GM10248 (cell line): ENCODE data around the gene FBF1.

ENCODE experiments used
- CTCF ChIA-PET: fragments of 300-600 bp; sonication (Branson Sonifier 250); formaldehyde crosslinking; extraction: SDS; loops from one replicate; lab custom pipeline; 2021; ENCODE audit warnings: antibody characterized with exemption; lab: Yijun Ruan, JAX
- POLR2A ChIA-PET: fragments of 350-650 bp; sonication (Branson Sonifier 250); formaldehyde crosslinking; extraction: SDS; loops from one replicate; lab custom pipeline; 2020; ENCODE audit warnings: antibody characterized with exemption; lab: Yijun Ruan, JAX
- DNase-seq: peaks from one replicate; pipeline ENCODE4 v3.0.0; 2012; ENCODE audit errors: extremely low spot score
- TF ChIP-seq, protein P1 (sequence below): IDR thresholded peaks from 2 replicates; pipeline ENCODE4 v1.5.1; 2012; ENCODE audit warnings: mild to moderate bottlenecking, low read depth; ENCODE audit errors: extremely low read depth, missing control alignments, control extremely low read depth

FBF1 gene

DNA sequence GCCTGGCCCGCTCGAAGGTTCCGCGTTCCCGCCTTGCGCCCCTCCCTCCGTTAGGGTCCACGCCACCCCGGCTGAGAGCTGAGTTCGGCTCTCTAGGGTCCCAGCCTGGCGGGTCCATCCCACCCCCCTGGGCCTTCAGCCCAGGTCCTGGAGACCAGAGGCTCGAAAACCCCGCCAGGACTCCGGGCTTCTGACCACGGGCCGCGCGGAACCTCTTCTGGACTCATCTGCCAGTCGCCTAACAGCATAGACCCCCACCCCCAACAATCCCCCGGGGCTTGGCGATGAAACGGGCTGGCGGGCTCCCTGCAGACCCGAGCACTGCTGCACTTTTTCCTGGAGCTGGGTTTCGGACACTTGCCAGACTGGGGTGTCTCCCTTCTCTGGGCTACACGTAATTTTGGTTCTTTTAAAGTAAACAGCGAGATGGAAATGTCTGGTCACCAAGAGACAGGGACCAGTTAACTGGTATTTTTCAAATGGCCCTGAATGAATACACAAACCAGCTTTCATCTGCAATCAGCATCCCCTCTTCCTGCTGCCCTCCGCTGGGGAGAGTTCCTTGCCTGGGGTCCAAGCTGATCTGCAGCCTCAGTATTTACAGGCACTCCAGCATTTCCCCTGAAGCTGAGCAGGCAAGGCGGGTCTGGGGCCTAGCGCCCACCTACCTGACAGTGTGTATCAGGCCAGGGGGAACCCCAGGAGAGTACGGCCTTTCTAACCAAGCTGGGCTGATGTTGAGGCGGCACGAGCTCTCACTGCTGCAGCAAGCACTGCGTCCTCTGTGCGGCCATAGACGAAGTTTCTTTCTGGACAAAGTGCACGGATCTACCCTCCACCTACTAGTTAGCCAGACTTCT, 43.5 kb downstream of the FBF1 start:
- no peak for DNase-seq
- ChIA-PET POLR2A (interaction anchor here (1.0 to 1.2 kb wide), 2 partner anchors 15 to 42 kb away, joined by 4 read pairs; partner anchors contain the start of gene WBP2), CTCF (interaction anchor here (0.8 to 5.1 kb wide), 16 partner anchors 8 to 144 kb away, joined by 3 to 30 read pairs (median 5); partner anchors contain the start of genes GALK1, MRPL38 and WBP2)
- TF ChIP-seq, protein P1, sequence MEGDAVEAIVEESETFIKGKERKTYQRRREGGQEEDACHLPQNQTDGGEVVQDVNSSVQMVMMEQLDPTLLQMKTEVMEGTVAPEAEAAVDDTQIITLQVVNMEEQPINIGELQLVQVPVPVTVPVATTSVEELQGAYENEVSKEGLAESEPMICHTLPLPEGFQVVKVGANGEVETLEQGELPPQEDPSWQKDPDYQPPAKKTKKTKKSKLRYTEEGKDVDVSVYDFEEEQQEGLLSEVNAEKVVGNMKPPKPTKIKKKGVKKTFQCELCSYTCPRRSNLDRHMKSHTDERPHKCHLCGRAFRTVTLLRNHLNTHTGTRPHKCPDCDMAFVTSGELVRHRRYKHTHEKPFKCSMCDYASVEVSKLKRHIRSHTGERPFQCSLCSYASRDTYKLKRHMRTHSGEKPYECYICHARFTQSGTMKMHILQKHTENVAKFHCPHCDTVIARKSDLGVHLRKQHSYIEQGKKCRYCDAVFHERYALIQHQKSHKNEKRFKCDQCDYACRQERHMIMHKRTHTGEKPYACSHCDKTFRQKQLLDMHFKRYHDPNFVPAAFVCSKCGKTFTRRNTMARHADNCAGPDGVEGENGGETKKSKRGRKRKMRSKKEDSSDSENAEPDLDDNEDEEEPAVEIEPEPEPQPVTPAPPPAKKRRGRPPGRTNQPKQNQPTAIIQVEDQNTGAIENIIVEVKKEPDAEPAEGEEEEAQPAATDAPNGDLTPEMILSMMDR, result no peak

DNA sequence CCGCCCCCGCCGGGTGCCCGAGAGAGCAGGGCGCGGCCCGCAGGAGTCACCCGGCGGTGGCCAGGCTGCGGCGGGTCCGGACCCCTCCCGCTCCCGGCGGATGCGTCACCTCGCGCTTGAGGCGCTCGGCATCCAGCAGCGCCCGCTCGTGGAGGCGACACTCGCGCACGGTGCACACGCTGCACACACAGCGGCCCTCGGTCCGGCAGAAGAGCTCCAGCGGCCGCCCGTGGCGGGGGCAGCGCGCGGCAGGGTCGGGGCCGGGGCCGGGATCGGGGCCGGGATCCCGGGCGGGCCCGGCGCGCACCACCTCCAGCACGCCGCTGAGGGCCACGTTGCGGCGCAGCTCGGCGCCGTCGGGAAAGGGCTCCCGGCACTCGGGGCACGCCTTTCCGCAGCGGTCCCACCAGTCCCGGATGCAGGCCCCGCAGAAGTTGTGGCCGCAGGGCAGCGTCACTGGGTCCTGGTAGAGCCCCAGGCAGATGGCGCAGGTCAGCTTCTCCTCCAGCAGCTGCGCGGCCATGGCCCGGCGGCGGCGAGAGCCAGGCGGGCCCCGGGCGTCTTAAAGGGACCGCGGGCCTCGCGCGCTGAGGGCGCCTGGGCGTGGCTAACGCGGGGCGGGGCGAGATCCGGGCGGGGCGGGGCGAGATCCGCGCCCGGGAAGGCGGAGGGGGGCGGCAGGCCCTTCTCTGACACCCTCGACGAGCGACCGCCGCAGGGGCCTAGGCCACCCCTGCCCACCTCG, 44.3 kb downstream of the FBF1 start, which contains the start of gene TRIM65:
Gene TRIM65, minus strand, starts transcription at position 537 of the 745 bp plus-strand sequence. Its CDS starts 14 bp downstream, at position 523.
- ChIA-PET CTCF (interaction anchor here (0.8 to 5.1 kb wide), 25 partner anchors 9 to 143 kb away, joined by 3 to 30 read pairs (median 3); partner anchors contain the start of genes CDK3, GALK1, MRPL38 and WBP2), POLR2A (interaction anchor here (0.5 to 1.3 kb wide), 4 partner anchors 11 to 41 kb away, joined by 3 to 4 read pairs (median 4); partner anchors contain the start of gene WBP2)
- peak; percentile 92 for DNase-seq
- TF ChIP-seq, protein P1, result peak; percentile 69

DNA sequence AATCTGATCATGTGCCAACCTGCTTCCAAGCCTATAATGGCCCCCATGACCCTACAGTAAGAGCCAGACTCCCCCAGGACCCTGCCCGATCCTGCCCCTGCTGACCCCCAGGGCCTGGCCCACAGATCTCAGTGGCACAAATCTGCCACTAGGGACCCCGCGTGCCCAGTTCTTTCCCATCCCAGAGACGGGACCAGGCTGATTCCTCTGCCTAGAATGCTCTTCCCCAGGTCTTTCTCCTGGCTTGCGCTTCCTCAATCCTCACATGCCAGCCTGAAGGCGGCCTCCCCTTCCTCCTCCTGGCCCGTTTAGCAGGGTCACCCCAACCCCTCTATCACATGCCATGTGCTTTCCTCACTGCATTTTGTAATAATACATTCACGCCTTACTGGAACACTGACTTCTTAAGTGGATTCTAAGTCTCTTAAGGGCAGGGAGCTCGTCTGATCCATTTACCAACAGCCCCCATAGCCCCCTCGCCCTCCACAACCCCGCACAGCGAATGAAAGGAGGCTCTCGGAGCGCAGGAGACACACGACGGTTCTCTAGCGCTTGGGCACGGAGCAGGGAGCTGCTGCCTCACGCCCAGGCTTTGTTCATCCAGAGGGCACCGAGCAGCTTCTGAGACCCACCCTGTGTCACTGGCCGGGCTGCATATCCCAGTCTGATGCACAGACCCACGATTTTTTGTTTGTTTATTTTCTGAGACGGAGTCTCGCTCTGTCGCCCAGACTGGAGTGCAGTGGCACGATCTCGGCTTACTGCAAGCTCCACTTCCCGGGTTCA, 45.3 kb downstream of the FBF1 start:
- ChIA-PET POLR2A (interaction anchor here (1.1 to 1.3 kb wide), 3 partner anchors 24 to 40 kb away, joined by 3 to 4 read pairs (median 4); partner anchors contain the start of gene WBP2), CTCF (interaction anchor here (1.0 to 5.1 kb wide), 20 partner anchors 9 to 142 kb away, joined by 3 to 30 read pairs (median 5); partner anchors contain the start of genes CDK3 and MRPL38)
- TF ChIP-seq, protein P1, result peak; percentile 9
- DNase-seq, result no peak

DNA sequence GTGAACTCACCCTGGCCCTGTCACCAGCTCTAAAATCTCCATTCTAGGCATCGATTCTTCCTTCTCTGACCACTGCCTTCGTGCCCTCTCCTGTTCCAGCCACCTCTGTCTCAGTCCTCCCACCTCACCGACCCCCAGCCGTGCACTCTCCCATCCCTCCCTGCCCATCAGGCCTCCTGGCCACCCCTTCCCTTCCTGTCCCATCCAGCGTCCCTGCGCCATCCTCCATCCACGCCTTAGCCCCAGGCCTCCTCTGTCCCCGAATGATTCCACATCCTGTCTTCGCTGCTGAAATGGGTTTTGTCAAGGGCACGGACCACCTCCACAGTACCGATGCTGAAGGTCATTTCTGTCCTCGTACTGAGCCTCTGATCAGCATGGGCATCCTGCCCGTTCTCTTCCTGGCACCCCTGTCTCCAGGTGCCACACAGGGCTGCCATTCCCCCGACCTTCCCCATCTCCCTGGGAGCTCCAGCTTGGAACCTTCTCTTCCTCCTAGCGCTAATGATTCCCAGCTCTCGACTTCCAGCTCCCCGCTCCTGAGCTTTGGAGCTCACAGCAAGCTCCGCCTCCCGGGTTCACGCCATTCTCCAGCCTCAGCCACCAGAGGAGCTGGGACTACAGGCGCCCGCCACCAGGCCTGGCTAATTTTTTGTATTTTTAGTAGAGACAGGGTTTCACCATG, 46.7 kb downstream of the FBF1 start:
- TF ChIP-seq, protein P1, result no peak
- no peak for DNase-seq
- POLR2A ChIA-PET, result no interaction called here
- CTCF ChIA-PET, result interaction anchor here (0.8 to 5.1 kb wide), 10 partner anchors 7 to 120 kb away, joined by 3 to 30 read pairs (median 6); partner anchors contain the start of gene MRPL38

DNA sequence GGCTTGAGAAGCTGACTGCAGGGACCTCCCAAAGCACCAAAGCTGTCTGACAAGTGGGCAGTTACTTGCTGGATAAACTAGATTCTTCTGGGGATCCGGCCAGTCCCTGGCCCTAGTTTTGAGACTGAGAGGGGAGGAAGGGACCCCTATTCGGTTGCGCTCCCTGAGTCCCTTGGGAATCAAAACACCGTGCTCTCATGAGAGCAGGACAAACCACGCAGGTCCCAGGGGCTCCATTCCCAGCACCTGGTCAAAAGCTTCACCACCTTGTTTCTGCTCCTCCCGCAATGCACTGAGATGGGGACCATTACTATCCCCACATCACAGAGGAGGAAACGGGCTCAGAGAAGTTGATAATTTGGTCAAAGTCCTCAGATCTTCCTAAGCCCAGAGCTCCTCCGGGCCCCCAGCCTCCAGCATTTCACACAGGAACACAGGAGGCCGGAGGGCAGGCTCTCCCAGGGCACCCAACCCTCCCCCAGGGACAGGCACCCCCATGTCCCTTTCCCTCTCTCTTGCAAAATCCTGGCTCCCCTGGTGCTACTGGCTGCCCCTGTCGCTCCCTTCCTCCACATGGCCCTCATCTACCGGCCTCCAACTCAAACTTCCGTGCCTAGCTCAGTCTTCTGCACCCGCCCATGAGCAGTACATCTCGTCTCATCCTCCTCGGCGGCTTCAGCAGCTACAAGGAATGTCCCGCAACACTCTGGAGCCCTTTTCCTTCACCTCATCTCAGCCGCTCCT, 47.4 kb downstream of the FBF1 start:
- POLR2A ChIA-PET, result no interaction called here
- CTCF ChIA-PET, result interaction anchor here (0.8 to 5.1 kb wide), 6 partner anchors 11 to 33 kb away, joined by 3 to 30 read pairs (median 4); partner anchors contain the start of gene MRPL38
- TF ChIP-seq, protein P1, result no peak
- DNase-seq, result no peak
